Limb (tissue), 2 donors: Measurements from ENCODE around the gene KCNH3.
"Not testable (repeated sequence)": the region's sequence is repeated elsewhere in the genome, so short reads cannot be mapped to it uniquely, and the experiment has no call there.

Experiments
- DNase-seq, 2 donors: peaks; one replicate each; pipeline ENCODE4 v3.0.0-alpha.2; 2016; ENCODE audit errors: extremely low spot score in 2 of 2

Gene KCNH3, protein sequence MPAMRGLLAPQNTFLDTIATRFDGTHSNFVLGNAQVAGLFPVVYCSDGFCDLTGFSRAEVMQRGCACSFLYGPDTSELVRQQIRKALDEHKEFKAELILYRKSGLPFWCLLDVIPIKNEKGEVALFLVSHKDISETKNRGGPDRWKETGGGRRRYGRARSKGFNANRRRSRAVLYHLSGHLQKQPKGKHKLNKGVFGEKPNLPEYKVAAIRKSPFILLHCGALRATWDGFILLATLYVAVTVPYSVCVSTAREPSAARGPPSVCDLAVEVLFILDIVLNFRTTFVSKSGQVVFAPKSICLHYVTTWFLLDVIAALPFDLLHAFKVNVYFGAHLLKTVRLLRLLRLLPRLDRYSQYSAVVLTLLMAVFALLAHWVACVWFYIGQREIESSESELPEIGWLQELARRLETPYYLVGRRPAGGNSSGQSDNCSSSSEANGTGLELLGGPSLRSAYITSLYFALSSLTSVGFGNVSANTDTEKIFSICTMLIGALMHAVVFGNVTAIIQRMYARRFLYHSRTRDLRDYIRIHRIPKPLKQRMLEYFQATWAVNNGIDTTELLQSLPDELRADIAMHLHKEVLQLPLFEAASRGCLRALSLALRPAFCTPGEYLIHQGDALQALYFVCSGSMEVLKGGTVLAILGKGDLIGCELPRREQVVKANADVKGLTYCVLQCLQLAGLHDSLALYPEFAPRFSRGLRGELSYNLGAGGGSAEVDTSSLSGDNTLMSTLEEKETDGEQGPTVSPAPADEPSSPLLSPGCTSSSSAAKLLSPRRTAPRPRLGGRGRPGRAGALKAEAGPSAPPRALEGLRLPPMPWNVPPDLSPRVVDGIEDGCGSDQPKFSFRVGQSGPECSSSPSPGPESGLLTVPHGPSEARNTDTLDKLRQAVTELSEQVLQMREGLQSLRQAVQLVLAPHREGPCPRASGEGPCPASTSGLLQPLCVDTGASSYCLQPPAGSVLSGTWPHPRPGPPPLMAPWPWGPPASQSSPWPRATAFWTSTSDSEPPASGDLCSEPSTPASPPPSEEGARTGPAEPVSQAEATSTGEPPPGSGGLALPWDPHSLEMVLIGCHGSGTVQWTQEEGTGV

DNA sequence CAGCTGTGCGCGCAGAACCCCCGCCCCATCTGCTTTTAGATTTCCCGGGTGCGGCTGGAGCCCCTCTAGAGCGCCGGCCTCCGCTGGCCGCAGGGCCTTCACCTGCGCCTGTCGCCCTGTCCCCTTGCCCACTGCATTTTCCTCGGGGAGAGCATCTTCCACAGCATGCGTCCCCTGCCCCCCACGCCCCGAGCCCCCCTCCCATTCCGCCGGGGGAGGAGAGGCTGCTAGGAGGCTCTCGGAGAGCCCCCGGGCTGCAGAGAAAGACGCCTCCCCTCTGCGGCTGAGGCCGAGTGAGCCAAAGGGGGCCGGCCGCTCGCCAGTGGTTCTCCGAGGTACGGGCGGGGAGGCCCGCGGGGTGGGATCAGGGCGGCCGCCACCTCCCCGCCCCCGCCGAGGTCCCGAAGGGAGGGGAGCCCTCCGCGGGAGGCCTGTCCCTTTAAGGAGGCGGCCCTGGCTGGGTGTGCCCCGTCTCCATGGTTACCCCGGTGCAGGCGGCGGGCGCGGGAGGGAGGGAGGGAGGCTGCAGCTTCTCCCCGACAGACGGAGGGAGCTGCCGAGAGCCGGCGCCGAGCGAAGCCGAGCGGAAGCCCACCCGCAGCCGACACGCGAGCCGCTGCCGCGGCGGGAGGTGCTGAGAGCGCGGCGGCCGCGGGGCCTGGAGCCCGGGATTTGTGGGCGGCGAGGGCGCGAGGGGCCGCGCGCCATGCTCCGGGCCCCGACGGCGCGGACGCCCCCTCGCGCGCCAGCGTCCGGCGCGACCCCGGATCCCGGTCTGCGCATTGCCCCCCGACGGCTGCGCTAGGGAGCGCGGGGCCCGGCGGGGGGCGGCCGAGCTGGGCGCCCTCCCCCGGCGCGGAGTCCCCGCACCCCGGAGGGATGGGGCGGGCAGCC, at the start of gene KCNH3:
Gene KCNH3, plus strand, starts transcription at position 521 of the 894 bp plus-strand sequence. CDS start 387 bp downstream, outside the sequence.
- DNase-seq = peak; percentile 31 to 87

- DNase-seq = no peak
Observed at GRCh38 chr12:49489154-49489553, 49.7 kb upstream of the KCNH3 start.

GRCh38 chr12:49489720-49490119, 49.1 kb upstream of the KCNH3 start:
- no peak for DNase-seq

- no peak for DNase-seq
Observed at GRCh38 chr12:49491823-49492222, 47.0 kb upstream of the KCNH3 start.

GRCh38 chr12:49493900-49494299, 44.9 kb upstream of the KCNH3 start:
- DNase-seq = no peak

GRCh38 chr12:49496417-49497360, 42.1 kb upstream of the KCNH3 start:
- DNase-seq = no peak

GRCh38 chr12:49501895-49502294, 36.9 kb upstream of the KCNH3 start:
- DNase-seq = no peak

GRCh38 chr12:49502590-49502989, 36.2 kb upstream of the KCNH3 start:
- no peak for DNase-seq

- DNase-seq = no peak
Observed at GRCh38 chr12:49503674-49504180, 35.1 kb upstream of the KCNH3 start.

- no peak for DNase-seq
Observed at GRCh38 chr12:49505672-49506071, 33.2 kb upstream of the KCNH3 start.

DNA sequence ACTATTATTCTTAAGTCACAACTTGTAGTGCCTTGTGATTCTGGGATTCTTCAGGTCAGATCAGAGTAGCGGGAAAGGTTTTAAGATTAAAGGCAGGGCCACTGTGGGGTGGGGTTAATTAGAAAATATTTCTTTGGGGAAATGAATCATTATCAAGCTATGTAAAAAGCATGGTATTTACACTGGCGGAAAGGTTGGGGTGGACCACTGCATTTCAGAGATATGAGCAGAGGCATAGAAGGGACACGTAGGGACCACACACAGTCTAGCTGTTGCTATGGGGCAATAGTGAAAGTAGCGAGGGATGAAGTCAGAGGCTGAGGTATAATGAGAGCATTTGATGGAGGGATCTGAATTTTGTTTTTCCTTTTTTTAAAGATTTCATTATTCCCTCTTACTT, 31.7 kb upstream of the KCNH3 start:
- DNase-seq = no peak

GRCh38 chr12:49509681-49510080, 29.1 kb upstream of the KCNH3 start:
- not testable (repeated sequence) for DNase-seq

DNA sequence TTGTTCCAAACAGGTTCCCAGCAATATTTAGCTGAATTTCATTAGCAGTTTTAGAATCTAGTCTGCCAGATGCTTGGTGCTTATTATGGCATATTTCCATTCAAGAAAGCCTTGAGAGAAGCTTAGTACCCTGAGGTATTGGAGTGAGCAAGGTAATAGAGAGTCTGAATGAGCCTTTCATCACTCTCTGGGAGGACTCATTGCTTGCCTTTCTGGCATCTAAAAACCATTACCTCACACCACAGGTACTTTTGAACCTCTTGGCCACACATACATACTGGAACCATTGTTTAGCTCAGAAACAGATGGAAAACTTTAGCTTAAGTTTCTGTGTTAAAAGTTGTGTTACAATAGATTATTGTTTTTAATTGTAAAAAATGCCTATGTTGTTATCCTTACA, 27.4 kb upstream of the KCNH3 start:
- no peak for DNase-seq

- no peak for DNase-seq
Observed at GRCh38 chr12:49512546-49512945, 26.3 kb upstream of the KCNH3 start.

- no peak for DNase-seq
Observed at GRCh38 chr12:49515266-49515665, 23.6 kb upstream of the KCNH3 start.

DNA sequence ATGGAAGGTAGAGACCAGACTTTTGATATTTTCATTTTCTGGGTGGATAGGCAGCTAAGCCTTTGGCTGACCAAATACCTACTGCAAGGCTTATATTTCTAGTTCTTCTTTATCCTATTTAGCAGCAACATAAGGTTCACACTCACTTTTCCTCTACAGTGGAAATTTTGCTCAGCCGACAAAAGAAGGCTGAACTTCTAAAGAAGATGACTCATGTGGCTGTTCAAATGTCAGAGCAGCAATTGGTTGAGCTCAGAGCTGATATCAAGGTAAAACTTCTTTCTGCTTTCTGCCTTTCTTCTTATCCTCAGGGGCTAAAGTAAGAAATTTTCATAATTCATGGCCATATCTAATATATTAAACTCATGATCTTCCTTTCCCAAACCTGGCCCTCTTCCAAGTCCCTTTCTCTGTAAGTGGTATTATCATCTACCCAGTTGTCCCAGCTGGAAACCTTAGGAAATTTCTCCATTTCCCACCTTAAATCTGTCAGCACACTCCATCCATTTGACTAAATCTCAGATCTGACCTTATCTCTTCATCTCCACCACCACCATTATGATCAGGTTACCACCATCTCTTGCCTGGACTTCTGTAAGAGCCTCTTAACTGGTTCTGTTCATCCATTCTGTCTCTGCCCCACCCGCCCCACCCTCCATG, 19.8 kb upstream of the KCNH3 start:
- no peak for DNase-seq

DNA sequence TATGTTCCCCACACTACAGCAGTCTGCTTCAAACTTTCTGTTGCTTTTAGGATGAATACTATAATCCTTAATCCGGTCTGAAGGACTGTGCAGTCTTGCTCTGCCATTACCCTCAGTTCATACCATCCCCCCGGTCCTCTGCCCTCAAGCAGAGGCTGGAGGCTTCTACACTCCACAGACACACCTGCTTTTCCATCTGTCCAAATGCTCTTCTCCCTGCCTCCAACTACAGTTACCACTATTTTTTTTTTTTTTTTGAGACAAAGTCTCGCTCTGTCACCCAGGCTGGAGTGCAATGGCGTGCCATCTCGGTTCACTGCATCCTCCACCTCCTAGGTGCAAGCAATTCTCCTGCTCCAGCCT, 19.3 kb upstream of the KCNH3 start:
- no peak for DNase-seq

- no peak for DNase-seq
Observed at GRCh38 chr12:49521389-49521788, 17.4 kb upstream of the KCNH3 start.

- no peak for DNase-seq
Observed at GRCh38 chr12:49524660-49525324, 14.0 kb upstream of the KCNH3 start.
